KMS-11 (cell line): ENCODE results near the gene SULT2A1.
"Not testable (repeated sequence)": the region's sequence is repeated elsewhere in the genome, so short reads cannot be mapped to it uniquely, and the experiment has no call there.

Experiments
- H2AFZ ChIP-seq: fragments of 200-600 bp; sonication (generic); 2 replicates; pipeline ENCODE4 v1.6.1; 2016; ENCODE audit warnings: antibody characterized with exemption, mixed run types, low read depth
- H3K27ac ChIP-seq: fragments of 200-600 bp; sonication (generic); 2 replicates; pipeline ENCODE4 v1.6.1; 2016; ENCODE audit warnings: mild to moderate bottlenecking, mixed run types
- H3K27me3 ChIP-seq: fragments of 200-600 bp; sonication (generic); 2 replicates; pipeline ENCODE4 v1.6.1; 2017; ENCODE audit warnings: mild to moderate bottlenecking, low read depth, mixed run types, moderate library complexity; ENCODE audit not compliant: insufficient read depth
- H3K36me3 ChIP-seq: fragments of 200-600 bp; sonication (generic); 2 replicates; pipeline ENCODE4 v1.6.1; 2017; ENCODE audit warnings: mild to moderate bottlenecking, mixed run types; ENCODE audit not compliant: insufficient read depth
- H3K4me1 ChIP-seq: fragments of 200-600 bp; sonication (generic); 2 replicates; pipeline ENCODE4 v1.6.1; 2016; ENCODE audit warnings: mild to moderate bottlenecking, low read depth, mixed run types; ENCODE audit not compliant: poor library complexity, severe bottlenecking
- H3K4me2 ChIP-seq: fragments of 200-600 bp; sonication (generic); 2 replicates; pipeline ENCODE4 v1.7.0; 2016; ENCODE audit warnings: mild to moderate bottlenecking, mixed run types
- H3K4me3 ChIP-seq: fragments of 200-600 bp; sonication (generic); IDR thresholded peaks from 2 replicates; pipeline ENCODE4 v1.6.1; 2017; ENCODE audit warnings: low read depth, low read length, mixed read lengths; ENCODE audit not compliant: insufficient read depth
- H3K79me2 ChIP-seq: fragments of 200-600 bp; sonication (generic); 2 replicates; pipeline ENCODE4 v1.6.1; 2016; ENCODE audit warnings: low read depth, mixed run types; ENCODE audit not compliant: insufficient read depth
- H3K9ac ChIP-seq: fragments of 200-600 bp; sonication (generic); 2 replicates; pipeline ENCODE4 v1.6.1; 2016; ENCODE audit warnings: mild to moderate bottlenecking, mixed run types
- H4K20me1 ChIP-seq: fragments of 200-600 bp; sonication (generic); 2 replicates; pipeline ENCODE4 v1.6.1; 2016; ENCODE audit warnings: mild to moderate bottlenecking, mixed run types; ENCODE audit not compliant: insufficient read depth
- CTCF ChIP-seq: fragments of 200-600 bp; sonication (generic); conservative IDR thresholded peaks from 2 replicates; pipeline ENCODE4 v1.6.1; 2017; ENCODE audit warnings: low read depth, mild to moderate bottlenecking, antibody characterized with exemption, low read length, moderate library complexity, mixed read lengths

Gene SULT2A1

GRCh38 chr19:47886010-47886559, at the start of gene SULT2A1:
SULT2A1 (minus strand) TSS chr19:47886315; CDS start chr19:47886257, 58 bp downstream.
- H2AFZ ChIP-seq, result no peak within 1 kb of the TSS
- H3K27me3 ChIP-seq, result peaks cover 59% of the 10 kb centered on the region

GRCh38 chr19:47928581-47928980, 42.5 kb upstream of the SULT2A1 start:
- not testable (repeated sequence) for H3K27me3 ChIP-seq, H3K4me2 ChIP-seq, H3K4me3 ChIP-seq, H3K4me1 ChIP-seq, H4K20me1 ChIP-seq, H3K36me3 ChIP-seq, H3K9ac ChIP-seq, H3K79me2 ChIP-seq, H2AFZ ChIP-seq, H3K27ac ChIP-seq

More at GRCh38 chr19:47886010-47886559, at the start of gene SULT2A1:
- no peaks in the 10 kb centered on the region for H3K4me1 ChIP-seq
- no peak for TF ChIP-seq CTCF
- H3K9ac ChIP-seq, result no peak within 1 kb of the TSS
- H3K79me2 ChIP-seq, result no peaks in the 10 kb centered on the region
- no peaks in the 10 kb centered on the region for H4K20me1 ChIP-seq
- no peak within 1 kb of the TSS for H3K4me2 ChIP-seq
- no peak within 1 kb of the TSS for H3K27ac ChIP-seq
- H3K4me3 ChIP-seq, result no peak within 1 kb of the TSS
- no peaks in the 10 kb centered on the region for H3K36me3 ChIP-seq

GRCh38 chr19:47920107-47920506, 34.0 kb upstream of the SULT2A1 start:
- not testable (repeated sequence) for H3K36me3 ChIP-seq, H3K79me2 ChIP-seq, H3K27ac ChIP-seq, H3K4me3 ChIP-seq, H3K4me1 ChIP-seq, H4K20me1 ChIP-seq, H2AFZ ChIP-seq, H3K4me2 ChIP-seq, H3K9ac ChIP-seq, H3K27me3 ChIP-seq

GRCh38 chr19:47910191-47910590, 24.1 kb upstream of the SULT2A1 start:
- not testable (repeated sequence) for H3K4me3 ChIP-seq, H3K79me2 ChIP-seq, H3K4me1 ChIP-seq, H3K27ac ChIP-seq, H3K27me3 ChIP-seq, H2AFZ ChIP-seq, H3K9ac ChIP-seq, H3K4me2 ChIP-seq, H4K20me1 ChIP-seq, H3K36me3 ChIP-seq

GRCh38 chr19:47909350-47909749, 23.2 kb upstream of the SULT2A1 start:
- not testable (repeated sequence) for H3K4me2 ChIP-seq, H4K20me1 ChIP-seq, H3K27ac ChIP-seq, H3K9ac ChIP-seq, H2AFZ ChIP-seq, H3K4me3 ChIP-seq, H3K36me3 ChIP-seq, H3K79me2 ChIP-seq, H3K27me3 ChIP-seq, H3K4me1 ChIP-seq

GRCh38 chr19:47901370-47901769, 15.3 kb upstream of the SULT2A1 start:
- Histone ChIP-seq H3K4me3 (no peak overlapping the region), H3K4me1 (no peaks in the 10 kb centered on the region), H4K20me1 (no peaks in the 10 kb centered on the region), H3K27ac (no peak overlapping the region), H2AFZ (no peak overlapping the region), H3K79me2 (no peaks in the 10 kb centered on the region), H3K27me3 (peaks cover 46% of the 10 kb centered on the region), H3K4me2 (no peak overlapping the region), H3K36me3 (no peaks in the 10 kb centered on the region), H3K9ac (no peak overlapping the region)
- TF ChIP-seq CTCF, result no peak
